K562 (cell line): ENCODE results near the gene EGLN3. TPM values are rescaled to one million over a fixed set of nuclear protein-coding genes. Genes with fewer than 3 reads are reported as not detected.

ENCODE experiments used
- BMI1 ChIP-seq: fragments of 150-350 bp; IDR thresholded peaks from 2 replicates; pipeline ENCODE4 v1.6.1; 2014; ENCODE audit warnings: low read length
- CBX8 ChIP-seq: fragments of 200-600 bp; sonication (generic); IDR thresholded peaks from 2 replicates; pipeline ENCODE4 v1.6.1; 2012; ENCODE audit warnings: borderline replicate concordance, mixed run types, low read depth, mild to moderate bottlenecking, moderate library complexity, mixed read lengths, low read length, control low read depth, inconsistent platforms; ENCODE audit not compliant: poor library complexity, severe bottlenecking; ENCODE audit errors: extremely low read depth
- CXXC5 ChIP-seq: fragments of 250-450 bp; sonication (Bioruptor Pico); IDR thresholded peaks from 2 replicates; pipeline ENCODE4 v1.8.0; 2022; ENCODE audit warnings: inconsistent platforms, mild to moderate bottlenecking, moderate library complexity
- DACH1 ChIP-seq: fragments of 450-650 bp; IDR thresholded peaks from 2 replicates; pipeline ENCODE4 v1.6.1; 2018; ENCODE audit not compliant: partially characterized antibody
- ERF ChIP-seq: fragments of 450-650 bp; formaldehyde crosslinking; IDR thresholded peaks from 2 replicates; pipeline ENCODE4 v1.4.0; 2020; ENCODE audit warnings: mild to moderate bottlenecking, mixed read lengths
- ESRRA ChIP-seq: fragments of 450-650 bp; IDR thresholded peaks from 2 replicates; pipeline ENCODE4 v1.6.1; 2014; ENCODE audit warnings: low read depth, mild to moderate bottlenecking, moderate library complexity, borderline replicate concordance
- HMBOX1 ChIP-seq: sonication (generic); IDR thresholded peaks from 2 replicates; pipeline ENCODE4 v1.6.1; 2016
- KDM1A ChIP-seq, 2 experiments: fragments of 450-650 bp; IDR thresholded peaks; 2 replicates each; pipeline ENCODE4 v1.6.1; 2016; ENCODE audit warnings: mild to moderate bottlenecking in 2 of 2
- MTA1 ChIP-seq: fragments of 450-650 bp; IDR thresholded peaks from 2 replicates; pipeline ENCODE4 v1.6.1; 2017; ENCODE audit warnings: borderline replicate concordance
- MTA2 ChIP-seq: fragments of 450-650 bp; IDR thresholded peaks from 2 replicates; pipeline ENCODE4 v1.6.1; 2016; ENCODE audit warnings: low read depth
- NFXL1 ChIP-seq: fragments of 450-650 bp; formaldehyde crosslinking; IDR thresholded peaks from 2 replicates; pipeline ENCODE4 v1.4.0; 2021; ENCODE audit warnings: mild to moderate bottlenecking
- RAD21 ChIP-seq, 2 experiments: fragments of 250-450 bp in 1 of 2; fragments of 450-650 bp in 1 of 2; sonication (Bioruptor Pico) in 1 of 2; formaldehyde crosslinking in 1 of 2; IDR thresholded peaks in 1 of 2; conservative IDR thresholded peaks in 1 of 2; 2 replicates each; pipeline versions ENCODE4 v1.4.0 to v1.8.0; 2020 to 2022; ENCODE audit warnings: mild to moderate bottlenecking in 2 of 2, moderate library complexity in 1 of 2
- RB1 ChIP-seq: fragments of 450-650 bp; IDR thresholded peaks from 2 replicates; pipeline ENCODE4 v1.6.1; 2017; ENCODE audit warnings: low read depth, mild to moderate bottlenecking
- SMARCA4 ChIP-seq: fragments of 450-650 bp; IDR thresholded peaks from 2 replicates; pipeline ENCODE4 v1.6.1; 2016
- SOX6 ChIP-seq: fragments of 450-650 bp; IDR thresholded peaks from 2 replicates; pipeline ENCODE4 v1.6.1; 2014; ENCODE audit warnings: mild to moderate bottlenecking
- SRSF7 ChIP-seq: fragments of 200-400 bp; formaldehyde crosslinking; optimal IDR thresholded peaks from 2 replicates; pipeline ENCODE3; 2017; ENCODE audit warnings: mild to moderate bottlenecking, low read depth, low read length
- TCF3 ChIP-seq: sonication (generic); formaldehyde crosslinking; IDR thresholded peaks from 2 replicates; pipeline ENCODE4 v1.4.0; 2020; ENCODE audit warnings: mild to moderate bottlenecking, missing genetic modification reagents
- THRAP3 ChIP-seq: fragments of 450-650 bp; IDR thresholded peaks from 2 replicates; pipeline ENCODE4 v1.6.1; 2016; ENCODE audit warnings: mild to moderate bottlenecking, inconsistent platforms, borderline replicate concordance
- ZBTB1 ChIP-seq: sonication (generic); formaldehyde crosslinking; IDR thresholded peaks from 2 replicates; pipeline ENCODE4 v1.8.1; 2023; ENCODE audit warnings: missing genetic modification reagents, low read depth, mild to moderate bottlenecking, borderline replicate concordance
- ZMIZ1 ChIP-seq, 2 experiments: fragments of 150-350 bp in 1 of 2; IDR thresholded peaks; 2 replicates each; pipeline ENCODE4 v1.6.1; 2012 to 2016; ENCODE audit warnings: low read depth in 2 of 2, low read length in 2 of 2, mild to moderate bottlenecking in 1 of 2, moderate library complexity in 1 of 2
- ZNF133 ChIP-seq: fragments of 250-450 bp; sonication (Bioruptor Pico); IDR thresholded peaks from 2 replicates; pipeline ENCODE4 v1.4.0; 2020; ENCODE audit warnings: mild to moderate bottlenecking
- ZNF277 ChIP-seq: fragments of 250-450 bp; sonication (Bioruptor Pico); IDR thresholded peaks from 2 replicates; pipeline ENCODE4 v1.8.0; 2022; ENCODE audit warnings: inconsistent platforms, mild to moderate bottlenecking, moderate library complexity, borderline replicate concordance
- ZNF398 ChIP-seq: fragments of 250-450 bp; sonication (Bioruptor Pico); IDR thresholded peaks from 2 replicates; pipeline ENCODE4 v1.8.0; 2021; ENCODE audit warnings: moderate library complexity, mild to moderate bottlenecking, inconsistent platforms
- polyA plus RNA-seq, 8 experiments: library from polyadenylated mRNA; depleted of rRNA in 4 of 8; stranded (reverse) in 5 of 8; unstranded in 3 of 8; fragments of >200 nt; fragmentation: Nextera tagmentation in 2 of 8; fragmentation: Illumina TruSeq in 1 of 8; extraction: Ambion mirVana in 2 of 8; extraction: Trizol in 1 of 8; gene quantifications; 2 replicates each; pipeline versions ENCODE4 v1.2.1 to v1.2.3, GENCODE V29; 2011 to 2014; ENCODE audit warnings: inconsistent platforms in 1 of 8, missing spikeins in 1 of 8
- total RNA-seq, 7 experiments: library from RNA; depleted of rRNA in 6 of 7; stranded (reverse); fragments of >200 nt in 6 of 7; fragmentation: Illumina TruSeq in 2 of 7; extraction: Trizol in 2 of 7; gene quantifications; 2 replicates each; pipeline versions ENCODE4 v1.2.1 to v1.2.3, GENCODE V29; 2011 to 2021; ENCODE audit warnings: low replicate concordance in 1 of 7

Gene EGLN3
- total and polyA plus RNA-seq, 9 of the 15 experiments (the other 6 are each of a cell fraction or from before 2014, with no cell fraction given): 2.5 to 87.6 (median 5.8) TPM

GRCh38 chr14:33966276-33966675 is 15.4 kb upstream of the EGLN3 start (continued):
- TF ChIP-seq TCF3 (CRISPR knock-in tag) (peak; percentile 47), CXXC5 (CRISPR knock-in tag) (no peak), ERF (CRISPR knock-in tag) (no peak), RB1 (no peak), SOX6 (peak; percentile 91), ZNF133 (CRISPR knock-in tag) (no peak), KDM1A (IDR thresholded peaks at IDR 0.05) (0 out of 4 replicates have a peak, but pooled peaks of 1 of the 2 experiments have one; percentile 41), CBX8 (no peak), NFXL1 (CRISPR knock-in tag) (no peak), SRSF7 (no peak), THRAP3 (no peak), ZBTB1 (CRISPR knock-in tag) (no peak), ZMIZ1 (IDR thresholded peaks at IDR 0.05; ENCODE audit: low read depth in 2 of 2, low read length in 2 of 2) (no peak), ESRRA (no peak), RAD21 (CRISPR knock-in tag; conservative IDR thresholded peaks at IDR 0.05 in 1 of 2, IDR thresholded peaks at IDR 0.05 in 1 of 2) (no peak), MTA1 (no peak), MTA2 (no peak), HMBOX1 (peak; percentile 26; the same call in 1 of the 2 replicates), DACH1 (no peak), BMI1 (no peak), SMARCA4 (peak; percentile 74), ZNF398 (CRISPR knock-in tag) (no peak), ZNF277 (no peak)
